HEK293T (cell line): ENCODE data around the gene DYRK1A.
"Not testable (repeated sequence)": the region's sequence is repeated elsewhere in the genome, so short reads cannot be mapped to it uniquely, and the experiment has no call there.

ENCODE experiments used
- CTCF ChIA-PET: fragments of 350-600 bp; formaldehyde crosslinking; extraction: SDS; loops from one replicate; lab custom pipeline; 2021; ENCODE audit warnings: antibody characterized with exemption, inconsistent platforms; lab: Yijun Ruan, JAX
- POLR2A ChIA-PET: fragments of 350-600 bp; formaldehyde crosslinking; extraction: SDS; loops from one replicate; lab custom pipeline; 2020; ENCODE audit warnings: antibody characterized with exemption, inconsistent platforms; lab: Yijun Ruan, JAX
- DNase-seq: peaks from one replicate; pipeline ENCODE4 v3.0.0; 2012; ENCODE audit warnings: mixed read lengths; ENCODE audit errors: extremely low spot score
- ARNT ChIP-seq: fragments of 450-650 bp; IDR thresholded peaks from 2 replicates; pipeline ENCODE4 v1.6.1; 2017; ENCODE audit warnings: mild to moderate bottlenecking
- BHLHE40 ChIP-seq: fragments of 450-650 bp; IDR thresholded peaks from 2 replicates; pipeline ENCODE4 v1.6.1; 2016; ENCODE audit warnings: mild to moderate bottlenecking, moderate library complexity, borderline replicate concordance
- CTBP1 ChIP-seq: fragments of 450-650 bp; IDR thresholded peaks from 2 replicates; pipeline ENCODE4 v1.6.1; 2016; ENCODE audit warnings: borderline replicate concordance
- ELF4 ChIP-seq: fragments of 450-650 bp; IDR thresholded peaks from 2 replicates; pipeline ENCODE4 v1.6.1; 2017; ENCODE audit warnings: antibody characterized with exemption
- FOXA1 ChIP-seq: fragments of 450-650 bp; IDR thresholded peaks from 2 replicates; pipeline ENCODE4 v1.6.1; 2016; ENCODE audit warnings: mild to moderate bottlenecking
- FOXK2 ChIP-seq: fragments of 450-650 bp; IDR thresholded peaks from 2 replicates; pipeline ENCODE4 v1.6.1; 2016; ENCODE audit warnings: mild to moderate bottlenecking
- FOXM1 ChIP-seq: fragments of 450-650 bp; IDR thresholded peaks from 2 replicates; pipeline ENCODE4 v1.6.1; 2017; ENCODE audit warnings: mild to moderate bottlenecking, borderline replicate concordance
- HDGF ChIP-seq: fragments of 450-650 bp; IDR thresholded peaks from 2 replicates; pipeline ENCODE4 v1.6.1; 2017; ENCODE audit warnings: antibody characterized with exemption, borderline replicate concordance
- L3MBTL2 ChIP-seq: fragments of 450-650 bp; conservative IDR thresholded peaks from 2 replicates; pipeline ENCODE4 v1.6.1; 2016; ENCODE audit warnings: mild to moderate bottlenecking
- LEF1 ChIP-seq: fragments of 450-650 bp; IDR thresholded peaks from 2 replicates; pipeline ENCODE4 v1.6.1; 2017; ENCODE audit warnings: mild to moderate bottlenecking, borderline replicate concordance
- NFRKB ChIP-seq: fragments of 450-650 bp; IDR thresholded peaks from 2 replicates; pipeline ENCODE4 v1.6.1; 2016; ENCODE audit warnings: mild to moderate bottlenecking, moderate library complexity
- SP1 ChIP-seq: fragments of 450-650 bp; IDR thresholded peaks from 2 replicates; pipeline ENCODE4 v1.6.1; 2017
- SUZ12 ChIP-seq: fragments of 450-650 bp; IDR thresholded peaks from 2 replicates; pipeline ENCODE4 v1.6.1; 2016; ENCODE audit warnings: mild to moderate bottlenecking
- TARDBP ChIP-seq: fragments of 450-650 bp; IDR thresholded peaks from 2 replicates; pipeline ENCODE4 v1.6.1; 2016
- ZNF384 ChIP-seq: fragments of 450-650 bp; IDR thresholded peaks from 2 replicates; pipeline ENCODE4 v1.6.1; 2016
- TF ChIP-seq, protein P1 (sequence below): fragments of 450-650 bp; IDR thresholded peaks from 2 replicates; pipeline ENCODE4 v1.6.1; 2016

The DYRK1A gene

DNA sequence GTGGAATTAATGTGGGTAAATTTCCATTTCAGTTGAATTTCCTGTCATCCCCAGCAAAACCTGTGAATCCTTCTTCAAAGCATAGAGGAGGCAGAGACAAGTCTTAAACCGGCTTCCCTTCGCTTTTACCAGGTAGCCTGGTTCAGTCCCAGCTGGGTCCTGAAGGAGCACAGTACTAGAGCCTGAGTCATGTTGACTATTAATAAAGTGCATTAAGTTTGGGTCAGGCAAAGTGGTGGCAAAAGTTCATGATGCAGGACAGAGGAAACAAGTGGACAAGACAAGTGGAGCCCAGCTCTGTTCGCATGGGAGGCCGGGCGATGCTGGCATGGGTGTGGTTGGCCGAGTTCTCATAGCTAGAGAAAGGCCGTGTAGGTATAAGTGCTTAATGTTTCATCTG, 150.4 kb downstream of the DYRK1A start:
- TF ChIP-seq CTBP1 (no peak), NFRKB (no peak), FOXK2 (no peak), ELF4 (no peak), ZNF384 (no peak), TARDBP (no peak)
- no peak for DNase-seq
- CTCF ChIA-PET, result no interaction called here
- POLR2A ChIA-PET, result no interaction called here

DNA sequence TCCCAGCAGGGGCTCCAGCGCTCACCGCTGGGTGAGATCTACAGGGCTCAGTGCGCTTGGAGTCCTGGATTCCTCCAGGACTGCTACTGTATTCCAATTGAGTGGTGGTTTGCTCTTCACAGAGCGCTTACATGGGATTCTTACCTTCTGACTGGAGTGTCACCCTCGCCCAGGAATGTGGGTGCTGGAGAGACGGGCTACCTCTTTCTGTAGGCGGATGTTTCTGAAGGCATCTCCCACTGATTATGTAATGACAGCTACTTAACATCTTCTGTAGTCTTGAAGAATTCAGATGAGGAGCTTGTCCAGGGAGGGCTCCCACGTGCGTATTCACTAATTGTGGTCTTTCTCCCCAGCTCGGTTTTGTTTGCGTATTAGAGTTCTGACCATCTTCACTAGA, 154.2 kb downstream of the DYRK1A start:
- ChIA-PET POLR2A (no interaction called here), CTCF (interaction anchor here (1.4 kb wide), 1 partner anchor 10 kb away, joined by 3 read pairs; no protein-coding TSS in a partner anchor)
- DNase-seq, result no peak
- TF ChIP-seq FOXA1 (no peak), FOXM1 (no peak), ARNT (no peak), ZNF384 (no peak), SUZ12 (no peak), LEF1 (no peak), CTBP1 (no peak), SP1 (no peak)
- TF ChIP-seq, protein P1, sequence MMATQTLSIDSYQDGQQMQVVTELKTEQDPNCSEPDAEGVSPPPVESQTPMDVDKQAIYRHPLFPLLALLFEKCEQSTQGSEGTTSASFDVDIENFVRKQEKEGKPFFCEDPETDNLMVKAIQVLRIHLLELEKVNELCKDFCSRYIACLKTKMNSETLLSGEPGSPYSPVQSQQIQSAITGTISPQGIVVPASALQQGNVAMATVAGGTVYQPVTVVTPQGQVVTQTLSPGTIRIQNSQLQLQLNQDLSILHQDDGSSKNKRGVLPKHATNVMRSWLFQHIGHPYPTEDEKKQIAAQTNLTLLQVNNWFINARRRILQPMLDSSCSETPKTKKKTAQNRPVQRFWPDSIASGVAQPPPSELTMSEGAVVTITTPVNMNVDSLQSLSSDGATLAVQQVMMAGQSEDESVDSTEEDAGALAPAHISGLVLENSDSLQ, result no peak

DNA sequence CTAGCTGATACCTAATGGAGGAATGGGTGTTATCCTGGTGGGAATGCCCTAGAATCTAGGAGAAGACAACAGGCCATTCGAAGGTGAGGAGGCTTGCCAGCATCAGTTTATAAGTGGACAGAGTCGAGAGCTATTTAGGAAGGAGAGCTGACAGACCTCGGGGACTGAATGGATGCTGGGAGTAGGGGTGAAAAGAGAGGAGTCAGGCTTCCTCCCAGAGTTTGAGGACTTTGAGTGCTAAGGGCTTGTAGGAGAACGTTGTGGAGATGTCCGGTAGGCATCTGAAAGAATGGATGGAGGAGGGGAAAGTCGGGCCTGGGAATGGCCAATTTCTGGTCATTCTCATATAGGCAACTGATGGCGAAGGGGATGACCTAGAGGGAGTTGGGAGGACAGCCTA, 155.1 kb downstream of the DYRK1A start:
- DNase-seq, result no peak
- CTCF ChIA-PET, result interaction anchor here (1.4 kb wide), 1 partner anchor 9 kb away, joined by 3 read pairs; no protein-coding TSS in a partner anchor
- POLR2A ChIA-PET, result no interaction called here
- TF ChIP-seq LEF1 (no peak), ZNF384 (no peak), SUZ12 (no peak), CTBP1 (no peak), FOXK2 (no peak)

DNA sequence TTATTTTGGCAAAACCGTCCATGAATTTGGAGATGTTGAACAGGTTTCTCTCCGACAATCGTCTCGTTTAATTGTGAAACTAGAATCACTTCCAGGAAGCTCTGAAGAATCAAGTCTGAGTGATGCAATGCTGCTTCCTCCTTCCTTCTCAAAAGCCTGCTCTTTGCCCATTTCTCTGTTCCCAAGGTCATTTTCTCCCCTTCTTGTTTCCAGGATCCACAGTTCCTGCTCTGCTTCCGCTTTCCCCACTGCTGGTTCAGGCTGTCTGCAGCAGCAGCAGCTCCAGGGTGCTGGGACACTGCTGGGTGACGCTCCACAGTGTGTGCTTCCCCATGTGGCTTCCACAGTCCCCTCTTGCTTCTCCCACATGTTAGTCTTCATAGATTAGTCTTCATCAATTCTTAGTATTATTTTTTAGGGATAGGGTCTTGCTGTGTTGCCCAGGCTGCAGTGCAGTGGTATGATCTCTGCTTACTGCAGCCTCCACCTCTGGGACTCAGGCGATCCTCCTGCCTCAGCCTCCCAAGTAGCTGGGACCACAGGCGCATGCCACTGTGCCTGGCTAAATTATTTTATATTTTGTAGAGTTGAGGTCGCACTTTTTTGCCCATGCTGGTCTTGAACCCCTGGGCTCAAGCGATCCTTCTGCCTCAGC, 156.2 kb downstream of the DYRK1A start:
- POLR2A ChIA-PET, result no interaction called here
- TF ChIP-seq TARDBP, result no peak
- no peak for TF ChIP-seq ZNF384
- TF ChIP-seq NFRKB, result no peak
- no peak for TF ChIP-seq FOXM1
- no peak for TF ChIP-seq FOXK2
- CTCF ChIA-PET, result no interaction called here
- DNase-seq, result no peak

DNA sequence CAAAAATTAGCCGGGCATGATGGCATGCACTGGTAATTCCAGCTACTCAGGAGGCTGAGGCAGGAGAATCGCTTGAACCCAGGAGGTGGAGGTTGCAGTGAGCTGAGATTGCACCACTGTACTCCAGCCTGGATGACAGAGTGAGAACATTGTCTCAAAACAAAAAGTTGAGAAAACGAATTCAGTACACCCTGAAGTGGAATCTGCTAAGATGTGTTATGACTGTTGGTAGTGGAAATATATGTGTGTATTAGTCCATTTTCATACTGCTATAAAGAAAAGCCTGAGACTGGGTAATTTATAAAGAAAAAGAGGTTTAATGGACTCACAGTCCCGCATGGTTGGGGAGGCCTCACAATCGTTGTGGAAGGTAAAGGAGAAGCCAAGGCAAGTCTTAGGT, 158.4 kb downstream of the DYRK1A start:
- DNase-seq, result not testable (repeated sequence)
- ChIA-PET POLR2A (interaction anchor here (2.4 kb wide), 1 partner anchor 39 kb away, joined by 9 read pairs; no protein-coding TSS in a partner anchor), CTCF (interaction anchor here (0.6 kb wide), 1 partner anchor 206 kb away, joined by 3 read pairs; no protein-coding TSS in a partner anchor)

DNA sequence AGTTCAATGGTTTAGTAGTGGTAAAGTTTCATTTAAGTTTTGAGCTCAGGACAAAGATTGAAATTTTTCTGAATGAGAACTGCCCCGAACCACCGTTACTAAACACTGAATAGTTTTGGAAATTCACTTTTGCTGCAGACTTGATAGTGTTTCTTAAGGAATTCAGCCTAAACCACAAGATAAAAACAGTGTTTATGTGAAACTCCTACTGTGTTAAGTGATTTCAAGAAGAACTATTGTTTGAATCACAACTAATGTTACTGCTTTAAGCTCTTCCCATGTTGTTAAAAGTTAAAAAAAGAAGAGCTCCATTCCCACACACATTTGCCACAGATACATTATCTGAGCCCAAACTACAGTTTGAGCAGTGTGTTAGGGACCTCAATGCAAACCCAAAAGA, 159.2 kb downstream of the DYRK1A start:
- ChIA-PET CTCF (no interaction called here), POLR2A (interaction anchor here (2.4 kb wide), 1 partner anchor 38 kb away, joined by 9 read pairs; no protein-coding TSS in a partner anchor)
- no peak for DNase-seq
- TF ChIP-seq HDGF, result no peak
- no peak for TF ChIP-seq FOXM1
- no peak for TF ChIP-seq SP1
- TF ChIP-seq FOXA1, result no peak
- no peak for TF ChIP-seq ZNF384
- no peak for TF ChIP-seq LEF1
- TF ChIP-seq BHLHE40, result no peak
- no peak for TF ChIP-seq NFRKB
- no peak for TF ChIP-seq SUZ12
- no peak for TF ChIP-seq ELF4
- TF ChIP-seq CTBP1, result no peak
- no peak for TF ChIP-seq L3MBTL2
- TF ChIP-seq, protein P1, result no peak

DNA sequence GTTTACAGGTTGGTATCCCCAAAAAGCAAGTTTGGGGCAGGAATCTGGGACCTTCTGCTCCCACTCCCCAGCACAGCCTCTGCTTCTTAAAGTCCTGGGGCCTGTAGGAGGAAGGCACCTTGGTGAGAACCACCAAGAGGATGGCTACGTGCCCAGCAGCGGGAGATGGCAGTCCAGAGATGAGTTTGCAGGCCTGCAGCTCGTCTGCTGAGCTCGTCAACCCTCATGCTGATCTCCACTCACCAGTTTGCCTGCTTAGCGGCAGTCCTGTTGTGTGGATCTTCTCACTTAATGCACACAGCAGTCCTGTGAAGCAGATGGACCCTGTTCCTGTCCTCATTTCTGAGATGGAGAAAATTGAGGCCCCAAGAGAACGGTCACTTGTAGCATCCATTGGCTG, 160.5 kb downstream of the DYRK1A start:
- CTCF ChIA-PET, result no interaction called here
- no peak for DNase-seq
- TF ChIP-seq, protein P1, result no peak
- TF ChIP-seq FOXK2 (no peak), HDGF (no peak), SUZ12 (no peak), TARDBP (no peak)
- POLR2A ChIA-PET, result interaction anchor here (0.6 kb wide), 1 partner anchor 162 kb away, joined by 4 read pairs; no protein-coding TSS in a partner anchor
